K562 treated with DMSO at 1 percent for 24 hours (cell line): Measurements from ENCODE around the gene LRRC28. TPM values are rescaled to one million over a fixed set of nuclear protein-coding genes. Genes with fewer than 3 reads are reported as not detected.

Experiments used
- total RNA-seq: library from RNA; unstranded; fragments of 300-600 nt; gene quantifications from 2 replicates; pipeline ENCODE4 v1.2.3, GENCODE V29; 2022; ENCODE audit warnings: low read depth; ENCODE audit not compliant: insufficient read depth

LRRC28 gene
- 12.5 and 13.7 TPM in 2 replicates for total RNA-seq

DNA sequence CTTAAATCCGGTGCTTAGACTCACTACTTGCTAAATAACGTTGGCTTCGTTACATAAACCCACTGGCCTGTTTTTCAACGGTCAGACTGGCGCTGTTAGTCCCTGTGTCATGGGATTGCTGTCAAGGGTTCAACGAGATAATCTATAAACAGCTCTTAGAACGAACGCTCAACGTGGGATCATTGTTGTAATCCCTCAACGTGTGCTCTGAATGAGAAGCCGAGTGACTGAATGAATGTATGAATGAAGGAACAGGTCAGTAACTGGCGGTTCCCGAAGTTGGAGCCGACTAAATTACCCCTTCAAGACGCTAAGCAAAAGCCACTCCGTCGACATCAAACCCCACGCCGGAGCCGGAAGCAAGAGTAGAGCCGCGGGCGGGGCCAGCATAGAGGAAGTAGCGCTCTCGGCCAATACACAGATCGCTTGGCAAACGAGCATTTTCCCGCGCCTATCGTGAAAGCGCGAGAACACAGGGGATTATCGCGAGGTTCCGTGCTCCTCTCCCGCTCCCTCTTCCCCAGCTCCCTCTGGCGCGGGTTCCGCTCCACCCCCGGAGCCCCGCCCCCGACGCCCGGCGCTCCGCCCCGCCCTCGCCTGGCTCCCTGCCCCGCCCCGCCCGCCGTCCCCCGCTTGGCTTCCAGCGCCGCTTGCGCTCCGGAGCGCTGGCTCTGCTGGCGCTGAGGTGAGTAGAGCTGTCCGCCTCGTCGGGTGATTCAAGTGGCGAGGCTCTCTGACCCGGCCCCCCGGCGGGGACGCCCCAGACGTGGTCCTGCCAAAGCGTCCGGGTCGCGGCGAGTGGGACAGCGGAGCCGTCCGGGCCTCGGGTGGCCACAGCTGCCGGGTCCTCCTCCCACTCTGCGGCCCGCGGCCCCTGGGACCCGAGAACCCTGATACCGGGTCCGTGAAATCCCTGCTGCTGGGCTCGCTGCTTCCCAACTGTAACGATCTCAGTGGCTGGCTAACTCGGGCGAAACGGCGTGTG is at the start of gene LRRC28:
TSS of gene LRRC28 (plus strand) at position 625 of the 985 bp plus-strand sequence. CDS start 4,477 bp downstream, outside the sequence.

GRCh38 chr15:99249270-99249841 is 1.9 kb upstream of the LRRC28 start, which contains the start of gene TTC23:
Gene TTC23, minus strand, starts transcription at chr15:99249581. Its CDS starts 20,869 bp downstream, at chr15:99228712.

Other genes starting within 250 kb of the LRRC28 start
- not detected in 2 replicates for gene PGPEP1L, start 243.7 kb upstream of the LRRC28 start, total RNA-seq
- 1.8 and 1.9 TPM in 2 replicates for gene SYNM, start 146.4 kb upstream of the LRRC28 start, total RNA-seq
- 5.0 TPM in 2 replicates for gene TTC23, start 1.9 kb upstream of the LRRC28 start, total RNA-seq